Activated naive CD4-positive, alpha-beta T cell treated with anti-CD3 and anti-CD28 coated beads, Interleukin-2, amount 10 ng/mL, durations not matched to agents 7 days and 5 days (primary cell): ENCODE measurements around the gene FAM98C.
A peak's percentile ranks its signal among the peaks of the same experiment; 100 is the strongest.

ENCODE experiments used
- CTCF ChIA-PET: fragments of 350-600 bp; sonication (Branson Sonifier 250); formaldehyde crosslinking; loops from one replicate; lab custom pipeline; 2021; ENCODE audit warnings: antibody characterized with exemption; lab: Charles Lee
- DNase-seq: peaks from one replicate; pipeline ENCODE4 v3.0.0-alpha.2; 2020
- H3K27ac Mint-ChIP-seq: one replicate; pipeline ENCODE4 v1.8.0; 2021; ENCODE audit warnings: mild to moderate bottlenecking, moderate library complexity, mixed read lengths
- H3K27me3 Mint-ChIP-seq: one replicate; pipeline ENCODE4 v1.8.0; 2021; ENCODE audit warnings: mild to moderate bottlenecking, mixed read lengths
- H3K36me3 Mint-ChIP-seq: one replicate; pipeline ENCODE4 v1.8.0; 2021; ENCODE audit warnings: mixed read lengths
- H3K4me1 Mint-ChIP-seq: one replicate; pipeline ENCODE4 v1.8.0; 2021; ENCODE audit warnings: mixed read lengths
- H3K4me3 Mint-ChIP-seq: one replicate; pipeline ENCODE4 v1.8.0; 2021; ENCODE audit warnings: mild to moderate bottlenecking, moderate library complexity, mixed read lengths
- H3K9me3 Mint-ChIP-seq: one replicate; pipeline ENCODE4 v1.8.0; 2021; ENCODE audit warnings: mixed read lengths

The FAM98C gene

DNA sequence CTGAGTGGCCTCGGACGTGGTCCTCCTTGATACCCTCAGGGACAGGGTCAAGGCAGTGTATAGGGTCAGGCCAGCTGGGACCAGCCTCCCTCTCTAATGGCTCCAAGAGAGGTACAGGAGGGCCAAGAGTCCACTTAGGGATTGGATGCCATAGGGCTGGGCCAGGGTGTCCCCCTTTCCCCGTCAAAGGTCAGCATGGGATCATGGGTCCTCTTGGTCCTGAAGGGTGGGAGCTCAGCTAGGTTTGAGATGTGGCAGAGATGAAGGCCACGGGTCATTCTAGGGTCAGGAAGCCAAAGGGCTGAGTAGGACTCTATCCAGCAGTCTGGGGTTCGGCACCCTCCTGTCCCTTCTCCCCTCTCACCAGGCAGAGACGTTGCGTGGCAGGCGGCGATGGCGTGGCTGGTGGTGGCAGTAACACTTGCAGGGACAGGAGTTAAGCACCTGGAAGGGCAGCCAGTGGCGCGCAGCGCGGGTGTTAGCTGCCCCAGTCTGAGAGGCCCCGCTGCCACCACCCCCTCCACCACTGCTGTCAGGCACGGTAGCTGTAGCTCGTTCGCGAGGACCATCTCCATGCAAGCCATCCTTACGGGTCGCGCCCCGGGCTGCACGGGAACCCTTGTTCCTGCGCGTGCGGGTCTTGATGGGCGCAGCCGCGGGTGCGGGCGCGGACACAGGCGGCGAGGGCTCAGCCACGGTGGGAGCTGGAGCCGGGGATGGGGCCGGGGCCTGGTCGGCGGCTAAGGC is 17.7 kb upstream of the FAM98C start:
- Mint-ChIP-seq H3K27me3 (peaks cover 61% of the 10 kb centered on the region), H3K27ac (no peak overlapping the region), H3K36me3 (peaks cover 38% of the 10 kb centered on the region), H3K9me3 (no peaks in the 10 kb centered on the region), H3K4me1 (peaks cover 21% of the 10 kb centered on the region), H3K4me3 (no peak overlapping the region)
- CTCF ChIA-PET: interaction anchor here (0.7 to 1.7 kb wide), 3 partner anchors 11 to 243 kb away, joined by 3 to 4 read pairs (median 3); partner anchors contain the start of genes FAM98C and PSMD8
- DNase-seq: no peak

- no peak for DNase-seq
- H3K4me1 Mint-ChIP-seq: peaks cover 21% of the 10 kb centered on the region
- H3K27me3 Mint-ChIP-seq: peaks cover 67% of the 10 kb centered on the region
- no peaks in the 10 kb centered on the region for H3K9me3 Mint-ChIP-seq
- no peak overlapping the region for H3K27ac Mint-ChIP-seq
- CTCF ChIA-PET: interaction anchor here (1.0 kb wide), 1 partner anchor 11 kb away, joined by 3 read pairs; the partner anchor contains the start of gene PSMD8
- peaks cover 38% of the 10 kb centered on the region for H3K36me3 Mint-ChIP-seq
- H3K4me3 Mint-ChIP-seq: no peak overlapping the region
These were observed 17.1 kb upstream of the FAM98C start for GRCh38 chr19:38385804-38386257.

- Mint-ChIP-seq H3K27ac (no peak overlapping the region), H3K36me3 (peaks cover 34% of the 10 kb centered on the region), H3K4me3 (no peak overlapping the region), H3K4me1 (peaks cover 21% of the 10 kb centered on the region), H3K27me3 (peaks cover 73% of the 10 kb centered on the region), H3K9me3 (no peaks in the 10 kb centered on the region)
- no peak for DNase-seq
- CTCF ChIA-PET: interaction anchor here (3.9 kb wide), 1 partner anchor 16 kb away, joined by 17 read pairs; the partner anchor contains the start of gene FAM98C
These were observed 16.5 kb upstream of the FAM98C start for GRCh38 chr19:38386300-38386970.

DNA sequence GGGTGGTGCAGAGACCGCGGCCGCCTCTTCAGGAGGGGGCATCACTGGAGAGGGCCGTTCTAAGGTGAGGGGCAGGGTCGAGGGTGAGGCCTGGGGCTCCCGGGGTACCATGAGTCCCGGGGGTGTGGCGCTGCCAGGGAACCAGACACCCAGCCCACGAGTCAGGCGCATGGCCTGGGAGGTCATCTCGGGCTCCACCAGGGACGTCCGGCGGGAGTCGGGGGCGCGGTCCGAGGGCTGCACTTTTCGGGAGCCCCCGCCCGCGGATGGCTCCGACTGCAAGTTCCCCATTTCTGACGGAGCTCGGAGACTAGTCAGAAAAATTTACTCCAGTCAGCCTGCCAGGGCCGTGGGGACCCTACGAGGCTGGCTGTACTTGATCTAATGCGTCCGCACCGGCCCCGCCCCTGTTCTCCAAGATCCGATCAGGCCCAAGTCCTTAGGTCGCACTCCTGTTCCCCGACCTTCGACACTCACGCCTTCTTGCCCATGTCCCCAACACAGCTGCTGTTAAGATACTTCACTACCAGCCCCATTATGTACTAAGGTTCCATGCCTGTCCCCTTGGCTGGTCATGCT is 15.8 kb upstream of the FAM98C start:
- DNase-seq: no peak
- CTCF ChIA-PET: interaction anchor here (0.7 to 3.9 kb wide), 4 partner anchors 15 to 247 kb away, joined by 3 to 17 read pairs (median 4); partner anchors contain the start of genes CATSPERG and FAM98C
- H3K9me3 Mint-ChIP-seq: no peaks in the 10 kb centered on the region
- peaks cover 21% of the 10 kb centered on the region for H3K4me1 Mint-ChIP-seq
- no peak overlapping the region for H3K27ac Mint-ChIP-seq
- H3K27me3 Mint-ChIP-seq: peaks cover 79% of the 10 kb centered on the region
- H3K36me3 Mint-ChIP-seq: peaks cover 27% of the 10 kb centered on the region
- H3K4me3 Mint-ChIP-seq: peak overlapping the region; percentile 60

GRCh38 chr19:38387550-38388348 is 15.1 kb upstream of the FAM98C start, which contains the start of gene GGN:
Gene GGN, minus strand, starts transcription at chr19:38388034. Its CDS starts 773 bp downstream, at chr19:38387261.
- peak; percentile 87 for DNase-seq
- Mint-ChIP-seq H3K27me3 (peaks cover 85% of the 10 kb centered on the region), H3K36me3 (peaks cover 23% of the 10 kb centered on the region), H3K27ac (peak within 1 kb of the TSS; percentile 35), H3K9me3 (no peaks in the 10 kb centered on the region), H3K4me1 (peaks cover 21% of the 10 kb centered on the region), H3K4me3 (peak within 1 kb of the TSS; percentile 75)
- CTCF ChIA-PET: interaction anchor here (0.7 to 3.9 kb wide), 5 partner anchors 15 to 247 kb away, joined by 3 to 17 read pairs (median 4); partner anchors contain the start of genes CATSPERG and FAM98C

DNA sequence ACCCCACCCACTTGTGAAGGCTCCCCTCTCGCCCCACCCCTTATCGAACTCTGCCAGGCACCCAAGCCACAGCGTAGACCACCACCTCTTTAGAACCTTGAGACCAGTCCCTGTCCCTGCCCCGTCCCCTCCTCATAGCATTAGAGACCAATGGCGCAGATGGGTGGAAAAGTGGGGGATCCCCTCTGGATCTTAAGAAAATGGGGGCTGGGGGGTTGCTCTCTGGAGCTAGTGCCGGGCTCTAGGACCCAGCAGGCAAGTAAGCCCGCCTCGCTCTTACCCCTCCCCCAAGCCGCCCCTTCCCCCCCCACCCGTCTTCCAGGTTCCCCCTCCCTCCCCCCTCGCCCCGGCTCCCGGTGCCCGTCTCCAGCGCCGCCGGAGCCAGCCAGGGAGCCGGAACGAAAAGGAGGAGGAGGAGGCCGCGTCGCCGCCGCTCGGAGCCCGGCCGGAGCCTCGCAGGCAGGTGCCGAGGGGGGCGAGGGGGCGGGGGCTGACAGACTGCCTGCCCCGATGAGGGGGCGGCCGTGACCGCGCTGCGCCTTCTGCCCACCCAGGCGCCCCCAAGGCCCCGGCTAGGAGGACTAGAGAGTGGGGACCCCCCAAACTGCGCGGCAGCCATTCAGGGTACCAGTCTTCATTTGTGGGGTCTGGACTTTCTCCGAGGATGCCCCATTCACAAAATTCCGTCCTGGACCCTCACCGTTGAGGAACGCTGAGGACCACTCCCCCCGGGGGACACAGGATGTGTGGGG is 14.4 kb upstream of the FAM98C start, which contains the start of gene SPRED3:
TSS of gene SPRED3 (plus strand) at position 349 of the 752 bp plus-strand sequence. CDS start 1,606 bp downstream, outside the sequence.
- Mint-ChIP-seq H3K27me3 (peaks cover 87% of the 10 kb centered on the region), H3K36me3 (peaks cover 15% of the 10 kb centered on the region)
- CTCF ChIA-PET: interaction anchor here (1.0 to 3.9 kb wide), 4 partner anchors 14 to 246 kb away, joined by 3 to 17 read pairs (median 4); partner anchors contain the start of gene FAM98C

DNA sequence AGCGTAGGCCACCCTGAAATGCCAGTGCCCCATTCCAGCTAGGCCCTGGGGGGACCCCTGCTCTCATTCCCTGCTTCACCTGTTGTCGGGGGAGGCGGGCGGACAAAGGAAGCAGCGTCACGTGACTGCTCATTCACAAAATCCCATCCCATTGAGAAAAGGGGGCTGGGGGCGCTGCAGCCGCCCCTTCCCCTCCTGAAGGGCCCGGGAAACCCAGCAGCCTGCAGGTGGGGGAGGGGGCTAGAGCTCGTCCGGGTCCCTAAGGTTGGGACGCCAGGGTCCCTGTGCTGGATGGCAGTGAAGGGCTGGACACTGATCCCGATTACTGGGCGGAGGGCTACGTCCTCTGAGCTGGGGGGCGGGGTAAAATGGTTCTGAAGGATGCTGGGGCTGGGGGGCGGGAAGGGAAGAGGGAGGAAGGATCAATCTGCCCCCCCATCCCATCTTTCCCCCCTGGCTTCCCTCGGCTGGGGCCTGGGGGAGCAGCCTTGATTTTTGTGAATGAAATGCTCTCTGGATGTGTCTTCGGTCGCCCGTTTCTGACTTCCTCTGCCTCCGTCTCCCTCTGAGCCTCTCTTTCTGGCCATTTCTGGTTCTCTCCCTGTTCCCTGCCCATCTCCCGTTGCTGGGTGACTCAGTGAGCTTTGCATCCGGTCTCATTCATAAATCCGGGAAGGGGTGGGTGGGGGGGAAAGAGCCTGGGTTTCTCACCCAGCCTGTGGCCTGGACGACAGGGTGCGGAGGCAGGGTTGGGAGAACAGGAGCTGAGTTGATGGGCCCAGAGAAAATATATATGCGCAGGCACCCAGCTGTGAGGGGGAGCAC is 13.6 kb upstream of the FAM98C start:
- H3K4me3 Mint-ChIP-seq: peak overlapping the region; percentile 16
- peaks cover 12% of the 10 kb centered on the region for H3K36me3 Mint-ChIP-seq
- no peak for DNase-seq
- H3K27me3 Mint-ChIP-seq: peaks cover 92% of the 10 kb centered on the region
- H3K9me3 Mint-ChIP-seq: no peaks in the 10 kb centered on the region
- CTCF ChIA-PET: interaction anchor here (3.9 kb wide), 1 partner anchor 13 kb away, joined by 17 read pairs; the partner anchor contains the start of gene FAM98C
- no peak overlapping the region for H3K27ac Mint-ChIP-seq
- H3K4me1 Mint-ChIP-seq: peaks cover 23% of the 10 kb centered on the region

More for the DNA sequence above, 14.4 kb upstream of the FAM98C start, which contains the start of gene SPRED3:
- H3K4me1 Mint-ChIP-seq: peaks cover 21% of the 10 kb centered on the region
- H3K9me3 Mint-ChIP-seq: no peaks in the 10 kb centered on the region
- DNase-seq: peak; percentile 41
- H3K4me3 Mint-ChIP-seq: peak within 1 kb of the TSS; percentile 75
- peak within 1 kb of the TSS; percentile 35 for H3K27ac Mint-ChIP-seq

GRCh38 chr19:38389957-38390924 is 12.7 kb upstream of the FAM98C start:
- CTCF ChIA-PET: interaction anchor here (3.9 kb wide), 1 partner anchor 12 kb away, joined by 17 read pairs; the partner anchor contains the start of gene FAM98C

GRCh38 chr19:38391911-38392464 is 10.9 kb upstream of the FAM98C start:
- CTCF ChIA-PET: no interaction called here
- Mint-ChIP-seq H3K36me3 (peaks cover 3% of the 10 kb centered on the region), H3K4me1 (peaks cover 33% of the 10 kb centered on the region), H3K4me3 (no peak overlapping the region), H3K9me3 (no peaks in the 10 kb centered on the region), H3K27ac (no peak overlapping the region), H3K27me3 (peaks cover 86% of the 10 kb centered on the region)
- DNase-seq: no peak

More at GRCh38 chr19:38389957-38390924, 12.7 kb upstream of the FAM98C start:
- Mint-ChIP-seq H3K9me3 (no peaks in the 10 kb centered on the region), H3K4me3 (no peak overlapping the region), H3K4me1 (peaks cover 26% of the 10 kb centered on the region), H3K27ac (no peak overlapping the region), H3K27me3 (peaks cover 92% of the 10 kb centered on the region), H3K36me3 (peaks cover 4% of the 10 kb centered on the region)
- DNase-seq: no peak

GRCh38 chr19:38392707-38393308 is 10.1 kb upstream of the FAM98C start:
- H3K36me3 Mint-ChIP-seq: no peaks in the 10 kb centered on the region
- CTCF ChIA-PET: interaction anchor here (1.2 kb wide), 1 partner anchor 10 kb away, joined by 3 read pairs; the partner anchor contains the start of gene FAM98C
- H3K4me3 Mint-ChIP-seq: no peak overlapping the region
- peaks cover 28% of the 10 kb centered on the region for H3K4me1 Mint-ChIP-seq
- no peak for DNase-seq
- H3K27ac Mint-ChIP-seq: no peak overlapping the region
- peaks cover 86% of the 10 kb centered on the region for H3K27me3 Mint-ChIP-seq
- H3K9me3 Mint-ChIP-seq: no peaks in the 10 kb centered on the region
